ENCODE results near the gene MYCN.
"Not testable (repeated sequence)": the region's sequence is repeated elsewhere in the genome, so short reads cannot be mapped to it uniquely, and the experiment has no call there.

MYCN gene

DNA sequence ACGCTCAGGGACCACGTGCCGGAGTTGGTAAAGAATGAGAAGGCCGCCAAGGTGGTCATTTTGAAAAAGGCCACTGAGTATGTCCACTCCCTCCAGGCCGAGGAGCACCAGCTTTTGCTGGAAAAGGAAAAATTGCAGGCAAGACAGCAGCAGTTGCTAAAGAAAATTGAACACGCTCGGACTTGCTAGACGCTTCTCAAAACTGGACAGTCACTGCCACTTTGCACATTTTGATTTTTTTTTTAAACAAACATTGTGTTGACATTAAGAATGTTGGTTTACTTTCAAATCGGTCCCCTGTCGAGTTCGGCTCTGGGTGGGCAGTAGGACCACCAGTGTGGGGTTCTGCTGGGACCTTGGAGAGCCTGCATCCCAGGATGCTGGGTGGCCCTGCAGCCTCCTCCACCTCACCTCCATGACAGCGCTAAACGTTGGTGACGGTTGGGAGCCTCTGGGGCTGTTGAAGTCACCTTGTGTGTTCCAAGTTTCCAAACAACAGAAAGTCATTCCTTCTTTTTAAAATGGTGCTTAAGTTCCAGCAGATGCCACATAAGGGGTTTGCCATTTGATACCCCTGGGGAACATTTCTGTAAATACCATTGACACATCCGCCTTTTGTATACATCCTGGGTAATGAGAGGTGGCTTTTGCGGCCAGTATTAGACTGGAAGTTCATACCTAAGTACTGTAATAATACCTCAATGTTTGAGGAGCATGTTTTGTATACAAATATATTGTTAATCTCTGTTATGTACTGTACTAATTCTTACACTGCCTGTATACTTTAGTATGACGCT lies 5.8 kb downstream of the MYCN start:
- DNase-seq: no peak

DNA sequence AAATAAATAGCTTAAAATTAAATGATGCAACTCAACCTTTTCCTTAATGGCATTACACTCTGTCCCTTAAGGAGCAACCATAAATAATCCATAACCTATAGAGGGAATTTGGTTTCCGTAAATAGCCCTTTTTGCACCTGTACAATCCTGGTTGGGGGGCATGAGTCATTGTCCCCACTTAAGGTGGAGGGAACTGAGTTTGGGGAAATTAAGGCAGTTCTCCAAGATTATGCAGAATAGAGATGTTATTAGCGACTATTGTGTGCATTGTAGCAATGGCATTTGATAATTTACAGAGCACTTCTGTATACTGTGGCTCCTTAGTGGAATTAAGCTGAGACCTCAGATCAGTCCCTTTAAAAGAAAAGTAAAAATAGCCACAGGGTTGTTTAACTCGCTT lies 6.6 kb downstream of the MYCN start:
- no peak for DNase-seq

DNA sequence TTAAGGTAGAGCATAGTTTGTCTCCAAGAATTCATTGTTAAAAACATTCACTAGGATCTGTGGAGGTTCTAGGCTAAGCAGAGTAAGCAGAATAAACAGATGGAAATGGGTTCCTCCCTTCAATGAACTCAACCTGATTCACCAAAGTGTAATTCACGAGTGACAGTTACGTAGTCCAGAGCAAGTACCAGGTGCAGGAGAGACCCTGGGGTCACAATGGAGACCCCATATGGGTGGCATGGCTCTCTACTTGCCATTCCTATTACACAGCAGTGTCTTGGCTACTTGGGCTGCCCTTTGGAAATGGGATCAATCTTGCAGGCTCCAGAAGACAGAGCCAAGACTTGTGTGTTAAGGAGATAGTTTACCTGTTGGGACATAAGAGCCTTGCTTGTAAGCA lies 7.1 kb downstream of the MYCN start:
- no peak for DNase-seq

DNA sequence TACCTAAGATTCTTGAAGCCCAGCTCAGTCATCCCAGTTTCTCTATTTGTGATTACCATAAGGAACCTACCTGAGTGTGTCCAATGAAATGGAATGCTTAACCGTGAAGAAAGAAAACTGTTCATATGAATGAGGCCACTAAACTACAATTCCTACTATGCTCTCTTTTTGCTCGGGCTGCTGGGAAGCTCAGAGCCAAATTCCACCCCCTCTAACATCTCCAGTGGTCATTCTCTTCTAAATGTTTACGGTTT lies 8.3 kb downstream of the MYCN start:
- DNase-seq: no peak

DNA sequence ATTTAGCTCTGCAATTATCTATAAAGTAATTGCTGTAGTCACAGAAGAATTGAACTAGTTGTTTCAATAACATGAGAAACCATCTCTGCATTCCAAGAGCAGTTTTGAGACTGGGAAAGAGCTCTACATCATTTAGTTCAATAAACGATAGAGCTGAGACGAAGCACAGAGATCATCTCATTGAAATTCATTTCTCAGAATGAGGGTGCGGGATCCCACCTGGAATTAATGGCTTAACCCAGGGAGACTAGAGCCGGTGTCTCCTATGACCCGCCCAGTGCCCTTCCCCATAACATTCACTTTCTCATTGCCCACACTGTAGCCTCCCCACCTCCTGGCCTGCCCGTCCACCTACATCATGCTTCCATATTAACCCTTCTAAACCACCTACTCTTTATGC lies 8.8 kb downstream of the MYCN start:
- DNase-seq: no peak

DNA sequence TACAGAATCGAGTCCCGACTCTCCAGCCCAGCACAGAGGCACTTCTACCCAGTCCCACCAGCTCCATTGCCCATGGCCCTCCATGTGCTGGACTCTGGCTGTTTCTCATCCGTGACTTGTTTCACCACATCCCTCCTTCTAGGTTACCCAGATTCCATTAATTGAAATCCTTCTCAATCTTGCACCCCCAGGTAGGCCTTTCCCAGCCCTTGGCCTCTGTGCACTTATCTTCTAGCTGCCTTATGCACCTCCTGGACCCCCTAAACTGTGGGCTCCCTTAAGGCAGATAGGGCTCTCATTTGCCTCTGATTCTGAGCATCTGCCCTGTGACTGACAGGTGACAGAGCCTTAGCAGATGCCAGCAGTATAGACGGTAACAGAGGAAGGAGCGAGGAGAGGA lies 9.2 kb downstream of the MYCN start:
- DNase-seq: no peak

DNA sequence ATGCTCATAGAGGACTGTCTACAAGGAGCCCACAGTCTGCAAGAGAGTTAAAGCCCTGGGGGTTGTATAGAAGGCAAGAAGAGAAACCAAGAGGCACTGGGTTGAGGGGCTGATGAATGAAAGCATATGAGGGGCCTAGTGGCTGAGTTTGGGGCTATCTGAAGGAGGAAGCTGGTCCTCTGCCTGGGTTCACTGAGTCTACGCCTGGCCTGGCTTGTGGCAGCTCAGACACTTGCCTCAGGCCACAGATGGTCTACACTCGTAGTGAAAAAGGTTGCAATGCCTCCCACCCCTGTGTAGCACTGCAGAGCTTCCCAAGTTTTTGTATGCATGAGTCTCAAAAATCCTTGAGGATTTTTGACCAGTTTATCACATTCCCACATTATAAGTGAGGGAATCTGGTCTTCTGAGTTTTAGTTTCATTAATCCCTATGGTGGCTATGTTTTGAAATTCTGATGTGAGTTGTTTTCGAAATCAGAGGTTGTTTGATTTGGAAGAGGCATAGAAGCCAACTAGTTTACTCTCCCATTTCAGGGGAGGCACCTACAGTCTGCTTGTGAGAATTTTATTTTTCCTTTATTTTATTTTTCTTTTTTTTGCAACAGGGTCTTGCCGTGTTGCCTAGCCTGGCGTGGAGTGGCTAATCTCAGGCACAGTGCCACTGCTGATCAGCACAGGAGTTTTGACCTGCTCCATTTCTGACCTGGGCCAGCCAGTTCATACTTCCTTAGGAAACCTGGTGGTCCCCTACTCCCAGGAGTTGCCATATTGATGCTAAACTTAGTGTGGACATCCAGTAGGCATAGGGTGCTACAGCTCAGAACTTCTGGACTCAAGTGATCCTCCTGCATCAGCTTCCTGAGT lies 10.0 kb downstream of the MYCN start:
- DNase-seq: no peak

DNA sequence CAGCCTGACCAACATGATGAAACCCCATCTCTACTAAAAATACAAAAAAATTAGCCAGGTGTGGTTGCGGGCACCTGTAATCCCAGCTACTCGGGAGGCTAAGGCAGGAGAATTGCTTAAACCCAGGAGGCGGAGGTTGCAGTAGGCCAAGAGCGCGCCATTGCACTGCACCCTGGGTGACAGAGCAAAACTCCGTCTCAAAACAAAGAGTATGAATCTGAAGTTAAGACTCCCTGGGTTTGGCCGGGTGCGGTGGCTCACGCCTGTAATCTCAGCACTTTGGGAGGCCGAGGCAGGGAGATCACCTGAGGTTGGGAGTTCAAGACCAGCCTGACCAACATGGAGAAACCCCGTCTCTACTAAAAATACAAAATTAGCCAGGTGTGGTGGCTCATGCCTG lies 11.6 kb downstream of the MYCN start:
- not testable (repeated sequence) for DNase-seq

DNA sequence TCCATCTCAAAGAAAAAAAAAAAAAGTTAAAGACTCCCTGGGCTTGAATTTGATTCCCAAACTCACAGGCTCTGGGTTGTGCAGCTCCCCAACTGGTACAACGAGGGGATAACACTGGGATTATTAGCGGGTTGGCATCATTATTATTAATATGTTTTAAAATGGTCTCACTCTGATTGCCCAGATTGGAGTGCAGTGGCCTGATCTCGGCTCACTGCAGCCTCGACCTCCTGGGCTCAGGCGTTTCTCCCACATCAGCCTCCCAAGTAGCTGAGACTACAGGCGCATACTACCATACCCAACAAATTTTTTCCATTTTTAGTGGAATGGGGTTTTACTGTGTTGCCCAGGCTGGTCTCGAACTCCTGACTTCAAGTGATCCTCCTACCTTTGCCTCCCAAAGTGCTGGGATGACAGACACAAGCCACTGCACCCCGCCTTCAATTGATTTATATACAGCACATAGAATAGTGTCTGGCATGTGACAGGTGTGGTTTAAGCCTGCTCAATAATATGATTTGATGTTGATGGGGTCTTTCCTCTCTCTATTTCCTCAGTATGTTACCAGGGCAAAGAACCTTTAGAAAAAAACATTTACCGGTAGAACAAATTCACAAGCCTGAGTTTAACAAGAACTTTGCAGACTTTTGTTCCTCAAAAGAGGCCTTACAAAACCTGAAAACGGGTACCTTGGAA lies 12.2 kb downstream of the MYCN start:
- no peak for DNase-seq

DNA sequence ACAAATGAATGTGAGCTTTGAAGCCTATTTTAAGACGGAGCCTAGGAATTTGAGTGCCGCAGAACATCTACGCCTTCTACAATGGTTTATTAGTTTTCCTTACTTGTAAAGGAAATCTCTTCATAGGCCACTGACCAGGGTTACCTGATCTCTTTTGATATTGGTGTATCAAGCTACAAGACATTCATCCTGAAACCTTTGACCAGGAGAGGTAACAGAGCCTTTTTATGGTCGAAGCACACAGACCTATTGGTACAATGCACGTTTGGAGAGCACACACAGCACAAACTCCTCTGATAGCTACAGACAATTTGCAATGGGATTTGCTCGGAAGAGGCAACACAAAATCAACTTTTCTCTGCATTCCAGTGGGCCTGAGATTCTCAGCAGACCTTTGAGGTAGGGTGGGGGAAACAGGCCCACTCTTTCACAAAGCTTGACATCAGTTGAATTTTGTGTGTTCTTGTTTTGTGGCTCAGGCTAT lies 12.8 kb downstream of the MYCN start:
- no peak for DNase-seq

DNA sequence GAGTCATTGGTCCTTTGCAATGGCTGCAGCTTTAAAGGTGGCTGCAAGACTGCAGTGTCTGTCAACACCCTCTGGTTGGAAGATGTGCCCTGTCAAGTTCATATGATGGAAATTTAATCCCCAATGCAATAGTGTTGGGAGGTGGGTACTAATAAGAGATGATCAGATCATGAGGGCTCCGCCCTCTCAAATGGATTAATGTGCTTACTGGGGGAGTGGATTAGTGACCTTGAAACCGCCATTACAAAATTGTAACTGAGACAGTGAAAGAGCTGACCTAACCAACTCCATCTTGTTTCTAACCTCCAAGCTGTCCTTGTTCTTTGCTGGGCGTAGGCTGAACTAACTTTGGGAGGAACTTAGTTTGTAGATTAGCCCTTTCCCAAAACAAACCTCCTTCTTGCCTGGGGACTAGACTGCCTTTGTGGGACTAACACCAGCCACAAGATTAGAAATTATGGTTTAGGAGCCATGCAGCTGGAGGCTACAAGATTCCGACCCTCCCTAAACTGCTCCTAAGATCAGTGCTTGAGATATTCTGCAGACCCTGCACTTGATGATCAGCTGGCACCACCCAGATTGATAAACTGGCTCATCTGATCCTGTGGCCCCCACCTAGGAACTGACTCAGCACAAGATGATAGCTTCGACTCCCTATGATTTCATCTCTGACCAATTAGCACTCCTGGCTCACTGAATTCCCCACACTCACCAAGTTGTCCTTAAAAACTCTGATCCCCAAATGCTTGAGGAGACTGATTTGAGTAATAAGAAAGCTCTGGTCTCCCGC lies 13.7 kb downstream of the MYCN start:
- DNase-seq: no peak

DNA sequence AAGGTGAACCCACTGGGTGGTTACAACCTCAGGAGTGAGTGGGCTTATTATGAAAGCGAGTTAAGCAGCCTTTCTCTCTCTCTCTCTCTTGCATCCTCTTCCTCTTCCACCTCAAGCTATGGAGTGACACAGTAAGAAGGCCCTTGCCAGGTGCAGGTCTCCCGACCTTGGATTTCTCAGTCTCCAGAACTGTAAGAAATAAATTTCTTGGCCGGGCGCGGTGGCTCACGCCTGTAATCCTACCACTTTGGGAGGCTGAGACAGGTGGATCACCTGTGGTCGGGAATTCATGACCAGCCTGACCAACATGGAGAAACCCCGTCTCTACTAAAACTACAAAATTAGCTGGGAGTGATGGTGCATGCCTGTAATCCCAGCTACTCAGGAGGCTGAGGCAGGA lies 14.4 kb downstream of the MYCN start:
- no peak for DNase-seq

DNA sequence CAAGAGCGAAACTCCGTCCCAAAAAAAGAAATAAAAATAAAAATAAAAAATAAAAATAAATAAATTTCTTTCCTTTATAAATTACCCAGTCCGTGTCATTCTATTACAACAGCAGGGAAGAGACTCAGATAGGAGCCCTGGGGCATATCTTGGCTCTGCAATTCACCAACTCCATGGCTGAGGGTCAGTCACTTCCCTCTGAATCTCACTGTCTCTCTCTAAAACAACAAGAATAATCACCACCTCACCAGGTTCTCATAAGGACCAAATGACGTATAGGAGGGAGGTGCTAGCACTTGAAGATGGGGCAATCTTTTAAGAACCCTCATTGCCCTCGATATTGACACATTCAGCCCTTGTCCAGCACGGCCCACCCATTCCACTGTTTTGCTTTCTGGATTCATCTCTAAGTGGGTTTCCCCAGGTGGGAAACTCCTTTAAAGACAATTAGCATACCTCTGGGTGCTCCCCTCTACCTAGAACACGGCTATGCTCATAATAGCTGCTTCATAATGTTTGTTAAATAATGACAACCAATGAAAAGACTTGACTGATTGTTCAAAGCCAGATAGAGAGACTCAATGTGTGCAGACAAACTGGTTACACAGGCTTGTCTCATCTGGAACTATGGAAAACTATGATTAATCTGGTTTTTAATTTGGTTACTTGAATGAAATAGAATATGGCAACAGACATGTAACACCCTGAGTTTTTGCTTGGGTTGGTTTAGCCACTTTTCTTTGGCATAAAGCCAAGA lies 15.1 kb downstream of the MYCN start:
- no peak for DNase-seq

DNA sequence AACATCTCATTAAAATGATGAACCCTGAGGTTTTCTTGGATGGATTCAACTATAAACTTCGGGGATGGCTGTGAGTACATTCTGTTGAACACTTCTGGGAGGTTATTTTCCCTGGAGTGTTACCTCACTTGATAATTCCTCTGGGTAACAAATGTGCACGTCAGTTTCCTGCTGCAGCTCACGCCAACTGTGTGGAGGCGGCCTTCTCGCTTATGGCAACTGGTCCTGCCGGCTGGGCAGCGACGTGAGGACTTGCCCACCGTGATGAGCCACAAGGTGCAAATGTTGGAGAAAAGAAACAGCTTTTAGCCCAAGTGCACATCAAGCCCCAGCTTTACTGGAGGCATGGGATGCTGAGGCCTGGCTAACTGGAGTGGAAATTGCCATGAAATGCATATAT lies 15.9 kb downstream of the MYCN start:
- DNase-seq: no peak

DNA sequence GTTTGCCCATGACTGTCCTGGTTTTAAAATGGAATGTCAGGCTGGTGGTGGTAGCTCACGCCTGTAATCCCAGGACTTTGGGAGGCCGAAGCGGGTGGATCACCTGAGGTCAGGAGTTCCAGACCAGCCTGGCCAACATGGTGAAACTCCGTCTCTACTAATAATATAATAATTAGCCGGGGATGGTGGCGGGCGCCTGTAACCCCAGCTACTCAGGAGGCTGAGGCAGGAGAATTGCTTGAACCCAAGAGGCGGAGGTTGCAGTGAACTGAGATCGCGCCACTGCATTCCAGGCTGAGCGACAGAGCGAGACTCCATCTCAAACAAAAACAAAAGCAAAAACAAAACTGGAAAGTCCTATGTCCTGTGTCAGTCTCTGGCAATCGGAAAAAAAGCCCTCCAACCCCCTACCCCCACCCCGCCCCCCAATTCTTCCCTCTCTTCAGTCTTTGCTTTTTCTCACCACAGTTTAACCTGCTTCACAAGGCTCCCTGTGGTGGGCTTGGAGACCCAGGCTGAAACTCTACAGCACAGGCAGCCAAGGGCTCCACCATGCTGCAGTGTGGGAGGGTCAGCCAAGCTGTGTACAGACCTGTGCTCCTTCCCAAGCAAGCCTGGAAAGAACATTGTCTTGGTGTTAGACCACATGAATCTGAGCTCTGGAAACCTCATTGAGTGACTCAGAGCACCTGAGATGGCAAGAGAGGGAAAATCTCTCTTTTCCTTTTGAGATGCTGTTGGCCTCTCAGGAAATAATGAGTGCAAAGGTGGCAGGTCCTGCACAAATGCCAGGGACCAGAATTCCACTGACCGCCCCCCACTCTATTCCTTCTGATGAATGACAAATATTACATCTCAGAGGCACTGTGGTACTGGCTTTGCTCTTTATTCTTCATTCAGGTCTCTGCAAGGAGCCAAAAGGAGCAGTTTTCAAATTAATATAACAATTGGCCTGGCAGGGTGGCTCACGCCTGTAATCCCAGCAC lies 16.7 kb downstream of the MYCN start:
- no peak for DNase-seq

DNA sequence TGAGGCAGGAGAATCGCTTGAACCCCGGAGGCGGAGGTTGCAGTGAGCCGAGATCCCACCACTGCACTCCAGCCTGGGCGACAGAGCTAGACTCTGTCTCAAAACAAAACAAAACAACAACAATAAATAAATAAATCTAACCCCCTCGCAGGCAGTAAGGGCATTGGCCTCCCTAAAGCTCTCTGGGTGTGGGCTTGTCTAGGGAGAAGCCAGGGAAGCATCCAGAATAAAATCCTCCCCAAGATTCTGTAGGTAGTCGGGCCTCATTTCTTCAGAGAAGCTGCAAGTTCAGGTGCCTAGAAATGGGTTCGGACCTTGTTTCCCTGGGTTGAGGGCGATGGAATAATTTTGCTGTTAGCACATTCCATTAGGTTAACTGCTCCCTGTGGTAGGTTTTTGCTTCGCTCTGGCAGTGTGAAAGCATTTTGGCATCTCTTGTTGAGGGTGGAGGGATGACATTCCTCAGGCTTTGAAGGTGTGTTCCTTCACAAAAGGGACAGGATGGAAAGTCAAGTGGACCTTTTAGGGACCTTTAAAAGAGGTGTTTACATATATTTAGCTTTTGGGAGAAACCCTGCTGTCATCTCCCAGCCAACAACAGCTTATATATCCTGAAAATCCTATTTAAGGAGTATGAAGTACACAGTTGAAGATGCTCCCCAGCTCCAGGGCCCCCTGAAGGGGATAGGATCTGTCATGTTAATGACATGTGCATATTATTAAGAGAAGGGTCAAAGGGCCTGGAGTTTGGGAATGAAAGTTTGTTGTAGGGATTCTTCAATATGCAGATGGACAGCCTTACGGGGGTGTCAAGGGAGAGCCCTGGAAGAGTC lies 17.7 kb downstream of the MYCN start:
- no peak for DNase-seq

DNA sequence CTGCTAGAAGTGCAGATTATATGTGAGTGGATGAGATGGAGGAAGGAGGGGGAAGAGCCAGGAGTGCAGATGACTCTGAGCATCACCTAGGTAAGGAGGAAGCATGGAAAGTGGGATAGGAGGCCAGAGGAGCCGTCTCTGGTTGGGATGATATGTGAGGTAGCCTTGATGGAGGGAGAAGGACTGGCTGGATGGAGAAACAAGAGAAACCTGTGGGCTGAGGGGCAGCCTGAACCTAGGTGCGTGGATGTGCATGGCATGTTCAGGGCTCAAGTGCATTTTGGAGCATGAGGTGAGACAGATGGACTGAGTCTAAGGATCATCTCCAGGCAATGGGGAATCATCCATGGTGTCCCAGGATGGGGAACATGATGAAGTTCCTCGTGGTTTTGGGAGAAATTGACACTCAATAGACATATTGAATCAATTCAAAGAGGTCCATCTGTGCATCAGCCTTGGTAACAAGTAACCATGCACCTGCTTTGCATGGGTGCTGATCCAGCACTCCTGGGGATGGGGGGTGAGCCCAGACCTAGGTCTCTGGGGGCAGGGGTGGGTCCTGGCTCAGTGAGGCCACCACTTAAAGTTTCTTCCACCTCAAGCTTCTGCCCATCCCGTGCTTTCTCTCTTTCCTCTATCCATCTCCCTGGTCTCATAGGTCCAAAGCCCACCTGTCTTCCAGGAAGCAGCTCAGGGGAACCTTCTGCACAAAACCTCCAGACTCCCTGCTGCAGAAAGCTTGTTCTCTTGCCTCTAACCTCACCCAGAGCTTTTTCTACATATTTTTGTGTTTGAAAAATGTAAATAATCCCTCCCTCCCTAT lies 19.2 kb downstream of the MYCN start:
- no peak for DNase-seq

DNA sequence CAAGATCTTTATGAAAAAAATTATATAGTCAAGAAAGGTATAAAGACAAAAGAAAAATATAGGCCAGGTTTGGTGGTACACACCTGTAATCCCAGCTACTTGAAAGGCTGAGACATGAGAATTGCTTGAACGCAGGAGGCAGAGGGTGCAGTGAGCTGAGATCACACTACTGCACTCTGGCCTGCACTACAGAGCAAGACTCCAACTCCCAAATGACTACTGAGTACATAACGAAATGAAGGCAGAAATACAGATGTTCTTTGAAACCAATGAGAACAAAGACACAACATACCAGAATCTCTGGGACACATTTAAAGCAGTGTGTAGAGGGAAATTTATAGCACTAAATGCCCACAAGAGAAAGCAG lies 19.8 kb downstream of the MYCN start:
- not testable (repeated sequence) for DNase-seq

Measured in activated CD4-positive, CD25-positive, alpha-beta regulatory T cell treated with anti-CD3 and anti-CD28 coated beads, Interleukin-2, amount 50 U/mL, for 72 hours (primary cell).